H1 (cell line): ENCODE results near the gene ERFE. TPM values are rescaled to one million over a fixed set of nuclear protein-coding genes. Genes with fewer than 3 reads are reported as not detected.

Source experiments
- GTF2F1 ChIP-seq: IDR thresholded peaks from 2 replicates; pipeline ENCODE4 v1.6.1; 2012; ENCODE audit warnings: low read depth, low read length, improper control_type of control experiment, borderline replicate concordance
- HDAC6 ChIP-seq: IDR thresholded peaks from one replicate; pipeline ENCODE4 v1.7.1; 2012; ENCODE audit warnings: low read depth, mild to moderate bottlenecking, inconsistent platforms, low read length, moderate library complexity
- YY1 ChIP-seq: IDR thresholded peaks from 2 replicates; pipeline ENCODE4 v1.6.1; 2011; ENCODE audit warnings: low read depth, mild to moderate bottlenecking, low read length
- polyA plus RNA-seq, 7 experiments: library from polyadenylated mRNA; depleted of rRNA in 3 of 7; stranded (reverse) in 5 of 7; unstranded in 2 of 7; fragments of >200 nt in 5 of 7; fragments of 200-250 nt in 2 of 7; gene quantifications; 1 replicate in 5 of 7; 2 replicates in 1 of 7; 4 replicates in 1 of 7; pipeline versions ENCODE4 v1.2.1 to v1.2.3, GENCODE V29; 2011 to 2013; ENCODE audit warnings: missing spikeins in 2 of 7, mixed read lengths in 2 of 7
- total RNA-seq: library from RNA; stranded (reverse); fragmentation: NEBNext Ultra II Directional; extraction: Animal tissue kit (Norgen Biotek cat#: 25700); gene quantifications from 2 replicates; pipeline ENCODE4 v1.2.1, GENCODE V29; 2021

ERFE gene
- total and polyA plus RNA-seq, 2 of the 8 experiments (the other 6 are each of a cell fraction or from before 2014, with no cell fraction given) = 2.5 to 3.6 TPM

DNA sequence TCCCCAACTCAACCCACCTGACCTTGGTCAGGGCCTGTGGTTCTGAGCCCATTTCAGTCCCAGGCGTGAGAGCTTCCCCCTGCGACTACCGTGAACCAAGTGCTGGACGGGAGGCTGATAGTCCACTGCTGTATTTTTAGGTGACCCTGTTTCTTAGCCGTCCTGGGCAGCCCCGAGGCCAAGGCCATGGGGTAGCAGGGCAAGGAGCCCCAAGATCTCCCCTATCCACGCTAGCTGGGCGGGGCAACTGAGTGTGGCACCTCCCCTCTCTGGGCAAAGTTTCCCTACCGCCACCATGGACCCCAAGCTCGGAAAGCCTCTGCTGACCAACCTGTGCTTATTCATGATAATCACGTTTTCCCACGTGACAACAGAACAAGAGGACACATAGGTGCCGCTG, 20.9 kb upstream of the ERFE start (continued):
- no peak for TF ChIP-seq HDAC6
- TF ChIP-seq GTF2F1 = no peak
- TF ChIP-seq YY1 = no peak
